Measurements from ENCODE around the gene C12orf57. TPM values are rescaled to one million over a fixed set of nuclear protein-coding genes. Genes with fewer than 3 reads are reported as not detected.

The C12orf57 gene
- total and polyA plus RNA-seq, 9 of the 15 experiments (the other 6 are each of a cell fraction or from before 2014, with no cell fraction given) = 26.7 to 191 (median 107) TPM

- TF ChIP-seq CEBPG (CRISPR knock-in tag; IDR thresholded peaks at IDR 0.05) (no peak), CEBPG (tag; conservative IDR thresholded peaks at IDR 0.05 in 1 of 2, IDR thresholded peaks at IDR 0.05 in 1 of 2) (no peak), ARID3A (IDR thresholded peaks at IDR 0.05; ENCODE audit: borderline replicate concordance, low read depth, low read length) (no peak), ZHX1 (conservative IDR thresholded peaks at IDR 0.05; ENCODE audit: low read length) (no peak), ZNF785 (CRISPR knock-in tag; IDR thresholded peaks at IDR 0.05) (no peak), ZSCAN29 (IDR thresholded peaks at IDR 0.05) (peak; percentile 95), SOX6 (IDR thresholded peaks at IDR 0.05) (no peak), ZBTB40 (IDR thresholded peaks at IDR 0.05) (no peak), ZBTB40 (CRISPR knock-in tag; IDR thresholded peaks at IDR 0.05) (no peak), C11orf30 (IDR thresholded peaks at IDR 0.05; ENCODE audit: low read depth) (no peak), ZNF57 (CRISPR knock-in tag; IDR thresholded peaks at IDR 0.05) (no peak), ZNF324 (CRISPR knock-in tag; IDR thresholded peaks at IDR 0.05) (no peak), ZNF445 (CRISPR knock-in tag; IDR thresholded peaks at IDR 0.05; ENCODE audit: low read depth) (no peak), LEF1 (IDR thresholded peaks at IDR 0.05) (no peak), CBX5 (IDR thresholded peaks at IDR 0.05; ENCODE audit: borderline replicate concordance, low read depth) (no peak)
Observed at GRCh38 chr12:6944381-6945186, 762 bp downstream of the C12orf57 start (continued).
